HEK293T (cell line): ENCODE data around the gene OSBPL3.

Source experiments
- ARNT ChIP-seq: fragments of 450-650 bp; IDR thresholded peaks from 2 replicates; pipeline ENCODE4 v1.6.1; 2017; ENCODE audit warnings: mild to moderate bottlenecking
- BHLHE40 ChIP-seq: fragments of 450-650 bp; IDR thresholded peaks from 2 replicates; pipeline ENCODE4 v1.6.1; 2016; ENCODE audit warnings: mild to moderate bottlenecking, moderate library complexity, borderline replicate concordance
- CTBP1 ChIP-seq: fragments of 450-650 bp; IDR thresholded peaks from 2 replicates; pipeline ENCODE4 v1.6.1; 2016; ENCODE audit warnings: borderline replicate concordance
- ELF4 ChIP-seq: fragments of 450-650 bp; IDR thresholded peaks from 2 replicates; pipeline ENCODE4 v1.6.1; 2017; ENCODE audit warnings: antibody characterized with exemption
- FOXA1 ChIP-seq: fragments of 450-650 bp; IDR thresholded peaks from 2 replicates; pipeline ENCODE4 v1.6.1; 2016; ENCODE audit warnings: mild to moderate bottlenecking
- FOXK2 ChIP-seq: fragments of 450-650 bp; IDR thresholded peaks from 2 replicates; pipeline ENCODE4 v1.6.1; 2016; ENCODE audit warnings: mild to moderate bottlenecking
- FOXM1 ChIP-seq: fragments of 450-650 bp; IDR thresholded peaks from 2 replicates; pipeline ENCODE4 v1.6.1; 2017; ENCODE audit warnings: mild to moderate bottlenecking, borderline replicate concordance
- HDGF ChIP-seq: fragments of 450-650 bp; IDR thresholded peaks from 2 replicates; pipeline ENCODE4 v1.6.1; 2017; ENCODE audit warnings: antibody characterized with exemption, borderline replicate concordance
- LEF1 ChIP-seq: fragments of 450-650 bp; IDR thresholded peaks from 2 replicates; pipeline ENCODE4 v1.6.1; 2017; ENCODE audit warnings: mild to moderate bottlenecking, borderline replicate concordance
- SP1 ChIP-seq: fragments of 450-650 bp; IDR thresholded peaks from 2 replicates; pipeline ENCODE4 v1.6.1; 2017
- SUZ12 ChIP-seq: fragments of 450-650 bp; IDR thresholded peaks from 2 replicates; pipeline ENCODE4 v1.6.1; 2016; ENCODE audit warnings: mild to moderate bottlenecking
- TARDBP ChIP-seq: fragments of 450-650 bp; IDR thresholded peaks from 2 replicates; pipeline ENCODE4 v1.6.1; 2016
- ZNF384 ChIP-seq: fragments of 450-650 bp; IDR thresholded peaks from 2 replicates; pipeline ENCODE4 v1.6.1; 2016
- TF ChIP-seq, protein P1 (sequence below): fragments of 450-650 bp; IDR thresholded peaks from 2 replicates; pipeline ENCODE4 v1.6.1; 2016

DNA sequence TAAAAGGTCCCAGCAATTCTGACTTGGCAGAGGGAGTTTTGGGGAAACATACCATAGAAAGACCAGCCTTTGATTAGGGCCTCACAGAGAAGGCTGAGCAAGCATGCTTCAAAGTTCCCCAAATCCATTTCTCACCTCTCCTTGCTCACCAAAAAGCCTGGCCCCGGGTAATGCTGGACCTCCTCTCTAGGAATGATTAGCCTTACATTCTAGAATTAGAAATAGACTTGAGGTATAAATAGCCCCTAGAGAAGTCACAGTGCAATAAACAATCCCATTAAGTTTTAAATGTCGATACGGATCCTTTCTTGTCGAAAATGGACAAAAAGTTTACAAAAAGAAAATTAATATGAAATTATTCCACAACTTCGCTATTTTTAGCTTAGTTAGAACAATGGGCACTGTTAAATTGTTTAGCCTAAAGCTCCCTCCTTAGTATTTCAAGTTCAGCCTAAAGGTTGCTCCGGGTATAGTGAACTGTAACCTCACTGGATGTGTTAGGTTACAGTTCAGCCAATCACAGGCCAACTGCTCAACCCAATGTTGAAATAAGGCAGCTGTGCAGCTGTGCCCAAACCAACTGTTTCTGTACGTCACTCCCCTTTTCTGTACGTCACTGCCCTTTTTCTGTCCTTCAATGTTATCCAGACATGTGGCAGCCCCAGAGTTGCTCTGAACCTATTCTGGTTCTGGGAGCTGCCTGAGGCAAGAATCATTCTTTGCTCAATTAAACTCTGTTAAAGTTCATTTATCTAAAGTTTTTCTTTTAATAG, 214.8 kb downstream of the OSBPL3 start:
- TF ChIP-seq SP1 (no peak), FOXA1 (no peak), ELF4 (no peak), TARDBP (no peak), ZNF384 (no peak), FOXK2 (no peak), SUZ12 (no peak), BHLHE40 (no peak), CTBP1 (no peak), LEF1 (no peak), ARNT (no peak), FOXM1 (no peak), HDGF (no peak)
- TF ChIP-seq, protein P1, sequence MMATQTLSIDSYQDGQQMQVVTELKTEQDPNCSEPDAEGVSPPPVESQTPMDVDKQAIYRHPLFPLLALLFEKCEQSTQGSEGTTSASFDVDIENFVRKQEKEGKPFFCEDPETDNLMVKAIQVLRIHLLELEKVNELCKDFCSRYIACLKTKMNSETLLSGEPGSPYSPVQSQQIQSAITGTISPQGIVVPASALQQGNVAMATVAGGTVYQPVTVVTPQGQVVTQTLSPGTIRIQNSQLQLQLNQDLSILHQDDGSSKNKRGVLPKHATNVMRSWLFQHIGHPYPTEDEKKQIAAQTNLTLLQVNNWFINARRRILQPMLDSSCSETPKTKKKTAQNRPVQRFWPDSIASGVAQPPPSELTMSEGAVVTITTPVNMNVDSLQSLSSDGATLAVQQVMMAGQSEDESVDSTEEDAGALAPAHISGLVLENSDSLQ = no peak
